NCI-H1694 treated with DMSO at 0.1 percent for 48 hours (cell line): Measurements from ENCODE around the gene OR7C1.
"Not testable (repeated sequence)": the region's sequence is repeated elsewhere in the genome, so short reads cannot be mapped to it uniquely, and the experiment has no call there.

Experiments used
- DNase-seq: peaks from one replicate; lab custom pipeline; 2025; lab: John Stamatoyannopoulos, UW

OR7C1 gene

DNA sequence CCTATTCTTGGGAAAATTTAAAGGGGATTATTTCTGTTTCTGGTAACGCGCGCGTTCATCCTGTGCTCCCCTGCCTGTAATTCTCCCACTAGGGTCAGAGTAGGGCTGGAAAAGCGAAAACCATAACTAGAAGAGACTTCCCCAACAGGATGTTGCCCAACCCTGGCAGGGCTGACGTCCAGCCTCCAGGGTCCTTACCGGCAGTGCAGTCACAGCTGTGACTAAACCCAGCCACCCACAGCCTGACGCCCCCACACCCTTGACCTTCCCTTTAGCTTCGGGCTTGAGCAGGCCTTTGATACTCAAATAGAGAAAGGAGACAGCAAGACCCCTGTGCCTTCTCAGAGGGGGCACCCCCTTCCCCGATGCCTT lies 50.3 kb downstream of the OR7C1 start:
- not testable (repeated sequence) for DNase-seq

DNA sequence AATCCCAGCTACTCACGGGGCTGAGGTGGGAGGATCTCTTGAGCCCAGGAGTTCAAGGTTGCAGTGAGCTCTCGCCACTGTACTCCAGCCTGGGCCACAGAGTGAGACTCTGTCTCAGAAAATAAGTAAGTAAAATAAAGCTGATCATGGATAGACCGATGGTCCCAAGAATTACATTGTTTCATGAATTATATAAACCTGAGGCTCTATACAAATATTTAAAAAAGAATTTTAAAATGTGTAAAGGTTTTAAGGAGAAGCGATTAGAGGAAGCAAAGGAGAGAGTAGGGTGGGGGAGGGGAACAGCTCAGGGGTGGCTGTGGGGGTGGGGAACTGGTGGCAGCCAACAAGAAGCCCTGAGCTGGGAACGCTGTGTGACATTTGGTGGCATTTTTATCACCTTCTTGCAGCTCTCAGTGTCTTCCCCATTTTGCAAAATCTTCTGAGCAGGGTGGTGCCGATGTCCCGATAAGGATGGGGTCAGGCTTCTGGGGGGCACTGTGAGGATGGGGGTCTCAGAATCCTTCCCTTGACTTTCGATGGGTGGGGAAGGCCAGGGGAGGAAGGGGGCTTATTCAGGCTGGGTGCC lies 51.5 kb downstream of the OR7C1 start:
- DNase-seq, result not testable (repeated sequence)

DNA sequence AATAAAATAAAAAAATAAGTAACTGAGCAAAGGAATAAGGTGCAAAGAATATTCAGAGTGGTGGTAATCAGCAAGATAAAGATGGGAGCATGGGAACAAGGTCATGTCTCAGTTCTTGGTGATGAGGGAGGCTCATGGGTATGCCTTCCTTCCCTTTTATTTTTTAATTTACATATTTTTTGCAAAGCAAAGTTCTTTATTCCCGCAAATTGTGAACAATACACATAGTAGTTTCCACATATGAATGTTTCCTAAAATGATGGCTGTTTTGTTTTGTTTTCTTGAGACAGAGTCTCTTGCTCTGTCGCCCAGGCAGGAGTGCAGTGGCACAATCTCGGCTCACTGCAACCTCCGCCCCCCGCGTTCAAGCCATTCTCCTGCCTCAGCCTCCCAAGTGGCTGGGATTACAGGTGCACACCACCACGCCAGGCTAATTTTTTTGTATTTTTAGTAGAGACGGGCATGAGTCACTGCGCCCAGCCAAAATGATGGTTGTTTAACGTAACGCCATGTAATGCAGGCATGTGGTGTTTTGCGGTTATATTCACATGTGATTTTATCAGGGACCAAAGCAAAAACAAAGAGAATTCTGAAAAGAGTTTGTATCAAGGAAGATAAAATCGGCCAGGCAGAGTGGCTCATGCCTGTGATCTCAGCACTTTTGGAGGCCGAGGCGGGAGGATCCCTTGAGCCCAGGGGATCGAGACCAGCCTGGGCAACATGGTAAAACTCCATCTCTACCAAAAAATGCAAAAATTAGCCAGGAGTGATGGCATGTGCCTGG lies 52.2 kb downstream of the OR7C1 start:
- no peak for DNase-seq

DNA sequence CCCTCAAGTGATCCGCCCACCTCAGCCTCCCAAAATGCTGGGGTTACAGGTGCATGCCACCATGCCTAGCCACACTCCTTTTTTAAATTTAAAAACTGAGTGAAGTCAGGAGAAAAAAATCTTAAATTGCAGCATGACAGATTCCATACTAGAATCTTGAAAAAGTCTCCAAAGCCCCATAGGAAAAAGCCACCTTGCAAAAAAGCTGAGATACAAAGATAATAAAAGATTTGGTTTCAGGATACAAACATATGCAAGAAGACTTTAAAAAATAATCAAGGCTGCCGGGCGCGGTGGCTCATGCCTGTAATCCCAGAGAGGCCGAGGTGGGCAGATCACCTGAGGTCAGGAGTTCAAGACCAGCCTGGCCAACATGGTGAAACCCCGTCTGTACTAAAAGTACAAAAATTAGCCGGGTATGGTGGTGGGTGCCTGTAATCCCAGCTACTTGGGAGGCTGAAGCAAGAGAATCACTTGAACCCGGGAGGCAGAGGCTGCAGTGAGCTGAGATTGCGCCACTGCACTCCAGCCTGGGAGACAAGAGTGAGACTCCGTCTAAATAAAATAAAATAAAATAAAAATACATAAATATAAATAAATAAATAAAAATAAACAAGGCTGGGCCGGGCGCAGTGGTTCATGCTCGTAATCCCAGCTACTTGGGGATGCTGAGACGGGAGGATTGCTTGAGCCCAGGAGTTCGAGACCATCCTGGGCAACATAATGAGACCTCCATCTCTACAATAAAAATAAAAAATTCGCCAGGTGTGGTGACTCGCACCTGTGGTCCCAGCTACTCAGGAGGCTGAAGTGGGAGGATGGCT lies 53.1 kb downstream of the OR7C1 start:
- not testable (repeated sequence) for DNase-seq

DNA sequence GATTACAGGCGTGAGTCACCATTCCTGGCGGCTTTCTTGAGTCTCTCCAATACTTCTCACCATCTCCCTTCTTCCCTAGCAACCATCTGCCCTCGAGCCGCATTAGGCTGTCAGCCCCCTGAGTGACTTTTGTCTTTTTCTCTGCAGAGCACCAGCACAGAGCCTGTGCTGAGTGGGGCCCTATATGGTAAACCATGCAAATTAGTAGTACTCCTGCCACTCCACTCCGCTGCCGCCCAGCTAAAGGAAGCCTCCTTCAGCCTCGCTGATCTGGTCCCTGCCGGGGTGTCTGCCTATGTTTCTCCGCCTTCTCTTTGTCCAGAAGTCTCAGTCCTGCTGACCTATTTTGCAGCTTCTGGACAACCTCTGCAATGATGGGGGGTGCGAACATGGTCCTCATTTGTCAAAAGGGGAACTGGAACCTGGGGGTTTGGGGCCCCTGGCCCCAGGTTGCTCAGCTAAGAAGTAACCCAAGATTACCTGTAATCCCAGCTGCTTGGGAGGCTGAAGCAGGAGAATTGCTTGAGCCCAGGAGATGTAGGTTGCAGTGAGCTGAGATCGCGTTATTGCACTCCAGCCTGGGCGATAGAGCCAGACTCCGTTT lies 54.3 kb downstream of the OR7C1 start:
- not testable (repeated sequence) for DNase-seq

DNA sequence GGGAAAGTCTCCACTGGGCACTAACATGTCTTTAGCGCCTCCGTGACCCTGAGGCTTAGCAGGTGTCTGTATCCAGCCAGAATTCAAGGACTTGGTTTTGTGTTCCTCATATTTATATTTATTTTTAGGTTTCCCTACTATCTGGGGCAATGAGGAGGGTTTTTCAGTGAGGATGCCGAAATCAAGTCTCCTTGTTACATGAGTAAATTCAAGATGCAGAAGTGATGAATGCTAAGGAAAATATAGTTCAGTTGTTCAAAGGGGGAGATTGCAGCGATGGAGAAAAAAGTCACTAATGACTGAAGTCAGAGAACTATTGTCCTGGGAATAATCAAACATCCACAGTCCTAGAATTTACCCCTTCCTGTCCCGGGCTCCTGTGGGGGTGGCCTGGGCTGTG lies 55.8 kb downstream of the OR7C1 start:
- DNase-seq, result no peak

DNA sequence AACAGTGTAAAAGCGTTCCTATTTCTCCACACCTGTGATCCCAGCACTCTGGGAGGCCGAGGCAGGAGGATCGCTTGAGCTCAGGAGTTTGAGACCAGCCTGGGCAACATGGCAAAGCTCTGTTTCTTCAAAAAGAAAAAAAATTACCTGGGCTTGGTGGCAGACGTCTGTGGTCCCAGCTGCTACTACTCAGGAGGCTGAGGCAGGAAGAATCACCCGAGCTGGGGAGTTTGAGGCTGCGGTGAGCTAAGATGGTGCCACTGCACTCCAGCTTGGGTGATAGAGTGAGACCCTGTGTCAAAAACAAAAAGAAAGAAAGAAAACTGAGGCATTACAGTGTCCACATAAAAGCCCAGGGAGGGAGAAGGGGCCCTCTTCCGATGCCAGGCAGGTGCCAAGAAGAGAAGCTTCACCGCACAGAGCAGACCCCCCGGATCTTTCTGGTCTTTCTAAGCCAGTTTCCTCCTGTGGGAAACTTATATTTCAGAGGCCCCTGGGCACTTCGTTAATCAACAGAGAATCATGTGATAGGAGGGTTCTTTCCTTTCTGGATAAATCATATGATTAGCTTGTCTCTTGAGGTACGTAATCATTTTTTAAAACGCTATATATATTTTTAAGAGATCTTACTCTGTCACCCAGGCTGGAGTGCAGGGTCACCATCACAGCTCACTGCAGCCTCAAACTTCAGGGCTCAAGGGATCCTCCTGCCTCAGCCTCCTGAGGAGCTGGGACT lies 56.7 kb downstream of the OR7C1 start, which contains the start of gene ADGRE2:
Gene ADGRE2, minus strand, starts transcription at position 451 of the 736 bp plus-strand sequence. CDS start 1,804 bp downstream, outside the sequence.
- not testable (repeated sequence) for DNase-seq

DNA sequence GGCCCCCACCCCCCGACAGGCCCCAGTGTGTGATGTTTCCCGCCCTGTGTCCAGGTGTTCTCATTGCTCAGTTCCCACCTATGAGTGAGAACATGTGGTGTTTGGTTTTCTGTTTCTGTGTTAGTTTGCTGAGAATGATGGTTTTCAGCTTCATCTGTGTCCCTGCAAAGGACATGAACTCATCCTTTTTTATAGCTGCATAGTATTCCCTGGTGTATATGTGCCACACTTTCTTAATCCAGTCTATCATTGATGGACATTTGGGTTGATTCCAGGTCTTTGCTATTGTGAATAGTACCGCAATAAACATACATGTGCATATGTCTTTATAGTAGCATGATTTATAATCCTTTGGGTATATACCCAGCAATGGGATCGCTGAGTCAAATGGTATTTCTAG lies 57.3 kb downstream of the OR7C1 start:
- DNase-seq, result not testable (repeated sequence)

DNA sequence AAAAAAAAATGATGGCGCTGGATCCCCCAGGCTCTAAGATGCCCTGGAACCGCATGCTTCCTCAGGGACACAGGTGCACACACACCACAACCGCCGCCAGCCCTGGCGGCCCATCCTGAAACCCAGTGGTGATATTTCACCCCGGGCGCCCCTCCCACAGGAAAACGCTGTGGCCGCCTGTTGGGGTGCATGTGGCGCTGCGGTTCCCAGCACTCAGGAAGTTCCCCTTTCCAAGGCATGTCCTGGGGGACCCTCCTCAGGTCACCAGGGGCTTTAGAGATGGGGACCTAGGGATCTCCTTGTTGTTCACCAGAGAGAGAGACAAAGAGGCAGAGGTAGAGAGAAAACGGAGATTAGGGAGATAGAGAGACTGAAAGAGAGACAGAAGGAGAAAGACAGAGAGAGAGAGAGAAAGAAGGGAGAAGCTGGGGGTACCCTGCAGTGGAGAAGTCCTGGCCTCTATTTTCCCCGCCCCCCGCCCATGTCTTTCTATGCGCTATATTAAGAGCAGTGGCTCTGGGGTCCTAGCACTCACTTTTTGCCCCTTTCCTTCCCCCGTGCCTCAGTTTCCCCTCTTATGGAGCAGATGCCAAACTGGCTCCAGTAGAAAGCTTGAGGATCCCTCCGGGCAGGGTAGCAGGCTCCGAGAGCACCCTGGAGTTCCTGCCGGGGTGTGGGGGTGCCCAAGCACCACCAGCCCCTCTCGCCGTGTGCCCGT lies 59.0 kb downstream of the OR7C1 start:
- no peak for DNase-seq

DNA sequence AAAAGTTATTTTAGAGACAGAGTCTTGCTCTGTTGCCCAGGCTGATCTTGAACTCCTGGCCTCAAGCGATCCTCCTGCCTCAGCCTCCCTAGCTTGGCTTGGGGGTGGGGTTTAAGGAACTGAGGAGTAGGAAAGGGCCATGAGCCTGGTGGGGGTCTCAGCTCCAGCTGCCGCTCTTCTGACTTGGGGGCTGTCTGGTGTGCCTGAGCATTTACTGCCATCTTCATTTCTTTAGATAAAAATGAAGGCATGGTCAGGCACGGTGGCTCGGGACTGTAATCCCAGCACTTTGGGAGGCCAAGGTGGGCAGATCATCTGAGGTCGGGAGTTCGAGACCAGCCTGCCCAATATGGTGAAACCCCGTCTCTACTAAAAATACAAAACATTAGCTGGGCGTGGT lies 59.7 kb downstream of the OR7C1 start:
- not testable (repeated sequence) for DNase-seq

DNA sequence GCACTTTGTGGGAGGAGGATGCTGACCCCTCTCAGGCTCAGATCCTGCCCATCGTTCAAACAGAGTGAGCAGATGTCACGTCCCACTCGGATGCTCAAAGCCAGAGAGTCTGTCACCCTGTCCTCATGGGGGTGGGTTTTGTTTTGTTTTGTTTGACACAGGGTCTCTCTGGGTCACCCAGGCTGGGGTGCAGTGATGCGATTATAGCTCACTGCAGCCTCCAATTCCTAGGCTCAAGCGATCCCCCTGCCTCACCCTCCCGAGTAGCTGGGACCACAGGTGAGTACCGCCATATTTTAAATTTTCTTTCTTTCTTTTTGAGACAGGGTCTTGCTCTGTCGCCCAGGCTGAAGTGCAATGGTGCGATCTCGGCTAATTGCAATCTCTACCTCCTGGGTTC lies 60.6 kb downstream of the OR7C1 start:
- DNase-seq, result no peak

DNA sequence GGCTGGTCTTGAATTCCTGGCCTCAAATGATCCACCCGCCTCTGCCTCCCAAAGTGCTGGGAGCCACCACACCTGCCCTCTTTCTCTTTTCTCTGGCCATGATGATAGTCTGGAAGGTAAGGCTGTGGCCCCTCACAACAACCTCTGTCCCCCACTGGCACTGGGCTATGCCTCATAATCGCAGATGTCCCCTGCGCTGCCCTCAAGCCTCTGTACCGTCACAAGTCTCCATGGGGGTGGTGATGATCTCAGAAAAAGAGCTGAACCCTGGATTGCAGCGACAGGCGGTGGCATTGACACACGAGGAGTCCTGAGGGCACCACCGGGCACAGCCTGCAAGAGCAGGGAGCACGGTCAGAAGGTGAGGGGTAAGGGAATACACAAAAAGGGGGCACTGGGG lies 61.3 kb downstream of the OR7C1 start:
- DNase-seq, result not testable (repeated sequence)

DNA sequence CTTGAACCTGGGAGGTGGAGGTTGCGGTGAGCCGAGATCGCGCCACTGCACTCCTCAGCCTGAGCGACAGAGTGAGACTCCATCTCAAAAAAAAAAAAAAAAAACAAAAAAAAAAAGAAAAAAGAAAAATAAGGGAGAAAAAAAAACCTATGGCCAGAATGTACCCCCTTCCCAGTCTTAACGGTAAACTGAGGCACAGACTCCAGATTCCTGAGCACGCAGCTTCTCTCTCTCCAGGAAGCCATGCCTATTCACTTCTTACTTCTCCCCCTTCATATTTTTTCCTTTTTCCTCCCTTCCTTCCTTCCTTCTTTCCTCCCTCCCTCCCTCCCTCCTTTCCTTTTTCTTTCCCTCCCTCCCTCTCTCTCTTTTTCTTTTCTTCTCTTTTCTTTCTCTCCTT lies 62.0 kb downstream of the OR7C1 start:
- DNase-seq, result no peak

DNA sequence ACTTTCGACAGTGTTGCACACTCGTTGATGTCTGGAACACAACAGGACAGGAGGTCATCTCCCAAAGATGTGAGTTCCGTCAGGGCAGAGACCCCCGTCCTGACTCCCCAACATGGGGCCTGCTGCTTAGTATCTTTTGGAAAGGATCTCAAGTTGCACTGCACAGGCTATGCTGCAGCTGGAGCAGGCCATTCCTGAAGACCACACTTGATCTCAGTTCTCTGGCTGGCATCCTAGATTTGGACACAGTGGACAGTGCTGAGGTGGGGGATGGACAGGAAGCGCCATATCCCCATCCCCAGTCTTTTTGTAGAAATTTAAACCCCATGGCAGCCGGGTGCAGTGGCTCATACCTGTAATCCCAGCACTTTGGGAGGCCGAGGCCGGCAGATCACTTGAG lies 62.5 kb downstream of the OR7C1 start:
- DNase-seq, result no peak

DNA sequence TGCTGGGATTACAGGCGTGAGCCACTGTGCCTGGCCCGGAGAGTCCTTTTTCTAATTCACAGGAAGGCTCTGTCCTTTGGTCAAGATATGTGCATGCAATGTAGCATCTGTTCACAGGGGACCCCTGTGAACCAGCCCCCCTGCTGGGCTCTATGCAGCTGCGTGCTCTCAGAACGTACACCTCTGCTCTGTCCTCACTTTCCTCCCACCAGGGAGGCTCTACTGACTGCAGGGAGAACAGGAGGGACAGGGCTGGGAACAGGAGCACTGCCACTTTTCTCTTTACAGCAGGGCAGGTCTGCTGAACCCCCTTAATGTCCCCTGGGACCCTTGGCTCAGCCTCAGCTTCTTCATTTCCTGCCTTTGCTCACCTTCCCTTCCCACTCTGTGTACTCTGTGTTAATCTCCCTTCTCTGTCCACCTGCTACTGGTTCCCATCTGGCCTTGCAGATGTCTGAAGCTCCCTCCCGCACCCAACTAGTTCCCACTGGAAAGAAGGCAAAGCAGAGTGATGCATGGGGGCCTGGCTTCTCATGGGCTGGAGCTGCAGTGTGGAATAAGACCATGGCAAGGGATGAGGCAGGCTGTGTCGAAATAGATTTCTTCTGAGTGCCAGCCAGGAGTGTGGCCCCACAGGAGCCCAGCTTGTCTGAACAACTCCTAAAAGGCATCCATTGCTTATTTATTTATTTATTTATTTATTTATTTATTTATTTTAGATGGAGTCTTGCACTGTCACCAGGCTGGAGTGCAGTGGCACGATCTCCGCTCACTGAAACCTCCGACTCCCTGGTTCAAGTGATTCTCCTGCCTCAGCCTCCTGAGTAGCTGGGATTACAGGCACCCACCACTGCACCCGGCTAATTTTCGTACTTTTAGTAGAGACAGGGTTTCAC lies 63.8 kb downstream of the OR7C1 start:
- no peak for DNase-seq

DNA sequence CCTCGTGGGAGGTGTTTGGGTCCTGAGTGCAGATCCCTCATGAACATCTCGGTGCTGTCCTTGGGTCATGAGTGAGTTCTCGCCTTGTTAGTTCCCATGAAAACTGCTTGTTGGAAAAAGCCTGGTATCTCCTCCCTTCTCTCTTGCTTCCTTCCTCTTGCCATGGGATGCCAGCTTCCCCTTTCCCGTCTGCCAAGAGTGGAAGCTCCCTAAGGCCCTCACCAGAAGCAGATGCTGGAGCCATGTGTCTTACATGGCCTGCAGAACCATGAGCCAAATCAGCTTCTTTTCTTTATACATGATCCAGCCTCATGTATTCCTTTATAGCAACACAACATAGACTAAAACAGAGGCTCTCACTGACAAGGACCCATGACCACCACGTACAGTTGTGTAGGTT lies 64.8 kb downstream of the OR7C1 start:
- no peak for DNase-seq

DNA sequence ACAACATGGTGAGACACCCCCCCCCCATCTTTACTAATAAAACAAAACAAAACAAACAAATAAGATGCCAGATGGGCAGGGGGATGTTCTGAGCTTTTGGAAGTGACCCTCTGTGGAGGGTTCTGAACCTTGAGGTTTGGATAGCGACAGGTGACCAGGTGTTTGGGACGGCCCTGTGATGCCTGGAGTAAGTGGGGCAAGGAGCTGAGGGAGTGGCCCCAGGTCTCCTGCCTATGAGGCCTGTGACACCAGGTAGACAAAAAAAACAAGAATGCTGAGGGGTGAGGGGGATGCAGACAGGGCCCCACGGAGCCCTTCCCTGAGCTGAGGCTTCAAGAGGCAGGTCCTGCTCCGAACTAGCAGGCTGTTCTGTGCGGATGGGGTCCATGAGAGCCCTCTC lies 65.8 kb downstream of the OR7C1 start:
- DNase-seq, result no peak

DNA sequence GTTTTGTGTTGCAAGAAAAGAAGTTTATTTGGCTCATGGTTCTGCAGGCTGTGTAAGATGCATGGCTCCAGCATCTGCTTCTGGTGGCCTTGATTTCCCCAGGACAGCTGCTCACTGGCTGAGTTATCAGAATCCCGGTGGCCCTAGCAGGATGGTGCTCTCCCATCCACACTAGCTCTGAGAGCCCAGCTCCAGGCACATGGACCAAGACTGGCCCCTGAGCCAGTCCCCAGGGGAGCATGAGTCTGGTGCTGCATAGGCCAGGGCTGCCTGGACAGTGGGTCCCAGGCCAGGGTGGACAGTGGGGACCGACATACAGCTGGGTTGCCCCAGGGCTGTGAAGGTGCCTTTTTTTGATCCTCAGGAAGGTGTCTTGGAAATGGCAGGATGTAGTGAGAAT lies 67.0 kb downstream of the OR7C1 start:
- no peak for DNase-seq

DNA sequence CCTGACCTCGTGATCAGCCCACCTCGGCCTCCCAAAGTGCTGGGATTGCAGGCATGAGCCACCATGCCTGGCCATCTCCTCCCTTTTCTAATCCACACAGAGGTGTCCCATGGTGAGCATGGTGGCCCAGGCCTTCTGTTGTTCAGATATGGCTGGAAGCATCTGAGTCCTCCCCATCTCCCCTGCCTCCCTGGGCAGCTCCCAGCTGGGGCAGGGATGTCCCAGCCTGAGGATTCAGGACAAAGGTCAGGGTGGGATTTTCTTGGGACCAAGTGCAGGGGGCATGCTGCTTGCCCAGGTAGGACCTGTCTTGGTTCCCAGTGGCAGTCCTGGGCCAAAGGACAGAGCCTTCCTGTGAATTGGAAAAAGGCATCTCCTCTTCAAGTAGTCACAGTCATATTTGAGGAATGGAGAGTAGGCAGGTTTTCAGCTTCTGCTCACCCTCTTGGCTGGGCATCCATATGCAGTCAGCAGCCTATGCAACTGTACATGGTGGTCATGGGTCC lies 67.5 kb downstream of the OR7C1 start:
- no peak for DNase-seq

DNA sequence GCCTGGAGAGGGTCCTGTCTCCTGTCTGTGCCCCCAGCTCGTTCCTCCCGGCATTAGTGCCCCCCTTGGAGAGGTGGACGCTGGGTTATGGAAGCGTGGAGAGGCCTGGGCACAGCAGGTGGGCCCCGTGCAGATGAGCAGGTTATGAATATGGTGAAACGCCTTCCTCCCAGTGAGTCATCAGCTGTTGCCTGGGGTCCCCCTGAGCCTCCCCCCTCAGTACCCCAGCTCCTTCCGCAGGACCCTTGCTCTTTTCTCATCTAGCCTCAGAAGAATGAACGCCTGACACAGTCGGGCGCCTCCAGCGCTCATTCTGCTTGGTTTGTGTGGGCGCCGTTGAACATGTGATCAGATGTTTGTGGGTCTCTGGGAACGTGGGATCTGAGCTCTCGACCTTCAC lies 69.1 kb downstream of the OR7C1 start:
- not testable (repeated sequence) for DNase-seq
